ENCODE measurements around the gene PHYHIPL.

PHYHIPL gene

GRCh38 chr10:59258890-59259289 lies 82.4 kb downstream of the PHYHIPL start:
- no peak for DNase-seq

GRCh38 chr10:59265141-59265540 lies 88.7 kb downstream of the PHYHIPL start:
- DNase-seq, result no peak

- DNase-seq, result no peak
Observed at GRCh38 chr10:59266321-59266720, 89.9 kb downstream of the PHYHIPL start.

- DNase-seq, result no peak
Observed at GRCh38 chr10:59268460-59268859, 92.0 kb downstream of the PHYHIPL start.

GRCh38 chr10:59269651-59270050 lies 93.2 kb downstream of the PHYHIPL start:
- DNase-seq, result no peak

- DNase-seq, result no peak
Observed at GRCh38 chr10:59270492-59270891, 94.0 kb downstream of the PHYHIPL start.

GRCh38 chr10:59271160-59271559 lies 94.7 kb downstream of the PHYHIPL start:
- DNase-seq, result no peak

GRCh38 chr10:59272061-59272460 lies 95.6 kb downstream of the PHYHIPL start:
- no peak for DNase-seq

GRCh38 chr10:59273445-59273844 lies 97.0 kb downstream of the PHYHIPL start:
- DNase-seq, result no peak

GRCh38 chr10:59276133-59276532 lies 99.7 kb downstream of the PHYHIPL start:
- DNase-seq, result no peak

GRCh38 chr10:59276919-59277318 lies 100.5 kb downstream of the PHYHIPL start:
- no peak for DNase-seq

GRCh38 chr10:59279476-59279875 lies 103.0 kb downstream of the PHYHIPL start:
- no peak for DNase-seq

GRCh38 chr10:59279991-59280505 lies 103.6 kb downstream of the PHYHIPL start:
- DNase-seq, result no peak

GRCh38 chr10:59281861-59282260 lies 105.4 kb downstream of the PHYHIPL start:
- no peak for DNase-seq

- DNase-seq, result no peak
Observed at GRCh38 chr10:59283456-59284091, 107.1 kb downstream of the PHYHIPL start.

- no peak for DNase-seq
Observed at GRCh38 chr10:59284118-59284975, 107.9 kb downstream of the PHYHIPL start.

- no peak for DNase-seq
Observed at GRCh38 chr10:59285073-59285472, 108.6 kb downstream of the PHYHIPL start.

- DNase-seq, result no peak
Observed at GRCh38 chr10:59285848-59286247, 109.4 kb downstream of the PHYHIPL start.

GRCh38 chr10:59287587-59288255 lies 111.3 kb downstream of the PHYHIPL start:
- DNase-seq, result no peak

- no peak for DNase-seq
Observed at GRCh38 chr10:59289853-59290252, 113.4 kb downstream of the PHYHIPL start.

GRCh38 chr10:59290448-59290847 lies 114.0 kb downstream of the PHYHIPL start:
- DNase-seq, result no peak
